IPS DF 19.7 (cell line): Measurements from ENCODE around the gene SERP2.
"Not testable (repeated sequence)": the region's sequence is repeated elsewhere in the genome, so short reads cannot be mapped to it uniquely, and the experiment has no call there.

Experiments used
- DNase-seq: peaks from one replicate; pipeline ENCODE4 v3.0.0-alpha.2; 2013; ENCODE audit warnings: low read depth, low spot score

Gene SERP2

DNA sequence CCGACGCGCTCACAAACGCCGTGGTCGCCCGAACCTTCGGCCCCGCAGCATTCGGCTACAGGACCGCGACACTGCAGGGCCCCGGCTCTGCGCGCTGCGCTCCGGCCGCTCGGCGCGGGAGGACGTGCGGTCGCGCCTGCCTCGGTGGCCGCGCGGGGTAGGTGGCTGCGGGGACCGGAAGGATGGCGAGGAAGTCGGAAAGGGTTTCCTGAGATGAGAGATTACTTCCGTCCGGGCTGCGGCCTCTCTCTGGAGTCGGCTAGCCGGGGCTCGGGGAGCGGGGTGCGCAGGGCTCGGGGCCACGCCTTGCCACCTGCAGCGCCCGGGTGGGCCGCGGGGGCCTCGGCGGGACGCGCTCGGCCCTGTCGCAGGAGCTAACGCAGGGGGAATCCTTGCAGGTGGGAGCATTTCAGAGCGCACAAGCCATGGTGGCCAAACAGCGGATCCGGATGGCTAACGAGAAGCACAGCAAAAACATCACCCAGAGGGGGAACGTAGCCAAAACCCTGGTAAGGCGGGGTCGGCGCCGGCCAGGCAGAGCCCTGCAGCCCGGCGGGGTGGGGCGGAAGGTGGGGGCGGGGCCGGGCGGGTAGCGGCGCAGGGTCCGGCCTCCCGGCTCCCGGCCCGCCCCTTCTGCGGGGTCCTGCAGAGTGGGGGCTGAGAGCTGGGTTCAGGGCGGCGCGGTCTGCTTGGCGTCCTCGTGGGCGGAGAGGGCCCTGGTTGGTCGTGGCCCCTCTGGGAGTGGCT, at the start of gene SERP2:
Gene SERP2, plus strand, starts transcription at position 224 of the 747 bp plus-strand sequence. Its CDS starts 202 bp downstream, at position 426.
- DNase-seq, result peak; percentile 40

DNA sequence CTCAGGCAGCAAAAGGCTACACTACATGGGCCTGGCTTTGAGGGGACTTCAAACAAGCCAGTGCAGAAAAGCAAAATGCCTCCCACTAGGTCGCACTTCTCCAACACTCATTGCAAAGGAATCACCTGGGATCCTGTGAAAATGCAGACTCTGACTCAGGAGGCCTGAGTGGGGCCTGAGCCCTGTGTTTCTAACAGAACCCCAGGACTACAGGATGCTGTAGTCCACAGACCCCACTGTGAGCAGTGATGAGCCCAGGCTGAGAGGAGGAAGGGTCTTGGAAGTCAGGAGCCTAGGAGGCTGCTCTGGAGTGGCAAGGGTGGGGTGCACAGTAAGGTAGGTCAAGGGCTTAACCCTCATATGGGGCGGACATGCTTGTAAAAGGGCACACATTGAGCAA, 46.7 kb upstream of the SERP2 start:
- DNase-seq, result no peak

DNA sequence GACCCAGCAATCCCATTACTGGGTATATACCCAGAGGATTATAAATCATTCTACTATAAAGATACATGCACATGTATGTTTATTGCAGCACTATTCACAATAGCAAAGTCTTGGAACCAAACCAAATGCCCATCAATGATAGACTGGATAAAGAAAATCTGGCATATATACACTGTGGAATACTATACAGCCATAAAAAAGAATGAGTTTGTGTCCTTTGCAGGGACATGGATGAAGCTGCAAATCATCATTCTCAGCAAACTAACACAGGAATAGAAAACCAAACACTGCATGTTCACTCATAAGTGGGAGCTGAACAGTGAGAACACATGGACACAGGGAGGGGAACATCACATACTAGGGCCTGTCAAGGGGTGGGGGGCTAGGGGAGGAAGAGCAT, 44.6 kb upstream of the SERP2 start:
- not testable (repeated sequence) for DNase-seq

DNA sequence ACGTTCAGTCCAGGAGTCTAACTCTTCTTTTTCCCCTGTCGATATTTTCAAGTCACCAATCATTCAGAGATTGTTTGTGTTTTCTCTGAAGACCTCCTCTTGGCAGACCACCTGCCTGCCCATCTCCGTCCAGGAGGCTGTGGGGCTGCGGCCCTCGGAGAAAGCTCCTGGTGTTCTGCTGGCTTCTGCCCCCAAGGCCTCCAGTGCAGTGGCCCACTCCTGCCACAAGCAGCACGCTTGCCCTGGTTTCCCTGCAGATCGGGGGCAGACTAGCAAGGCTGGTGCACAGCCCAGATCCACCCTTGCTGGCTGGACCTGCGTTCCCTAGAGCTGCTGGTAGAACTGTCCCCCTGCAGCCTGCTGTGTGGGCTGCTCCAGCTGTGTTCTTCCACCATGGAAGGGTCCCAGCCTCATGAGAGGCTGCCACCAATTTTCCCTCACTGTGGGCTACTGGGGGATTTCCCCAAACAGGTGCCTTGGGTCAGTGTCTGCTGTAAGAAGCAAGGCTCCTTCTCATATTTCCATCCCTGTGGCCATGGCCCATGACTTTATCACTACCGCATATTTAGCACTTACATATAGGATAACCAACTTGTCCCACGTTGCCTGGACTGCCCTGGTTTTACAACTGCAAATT, 43.6 kb upstream of the SERP2 start:
- no peak for DNase-seq

DNA sequence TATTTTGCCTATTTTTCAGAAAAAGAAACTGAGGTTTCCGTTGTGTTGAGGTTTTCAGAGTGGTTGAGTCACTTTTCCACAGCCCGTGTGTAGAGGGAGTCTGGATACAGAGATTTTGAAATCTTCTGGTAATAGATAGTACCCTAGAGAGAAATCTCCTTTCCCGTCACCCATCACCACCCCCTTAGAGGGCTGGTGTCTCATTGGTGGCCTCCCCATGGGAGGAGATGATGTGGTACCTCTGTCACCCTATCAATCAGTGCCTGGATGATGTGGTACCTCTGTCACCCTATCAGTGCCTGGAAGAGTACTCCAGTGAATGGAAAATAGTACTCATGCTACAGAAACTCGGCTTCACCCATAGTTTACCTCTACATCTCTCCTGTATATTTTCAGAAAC, 42.2 kb upstream of the SERP2 start:
- no peak for DNase-seq

DNA sequence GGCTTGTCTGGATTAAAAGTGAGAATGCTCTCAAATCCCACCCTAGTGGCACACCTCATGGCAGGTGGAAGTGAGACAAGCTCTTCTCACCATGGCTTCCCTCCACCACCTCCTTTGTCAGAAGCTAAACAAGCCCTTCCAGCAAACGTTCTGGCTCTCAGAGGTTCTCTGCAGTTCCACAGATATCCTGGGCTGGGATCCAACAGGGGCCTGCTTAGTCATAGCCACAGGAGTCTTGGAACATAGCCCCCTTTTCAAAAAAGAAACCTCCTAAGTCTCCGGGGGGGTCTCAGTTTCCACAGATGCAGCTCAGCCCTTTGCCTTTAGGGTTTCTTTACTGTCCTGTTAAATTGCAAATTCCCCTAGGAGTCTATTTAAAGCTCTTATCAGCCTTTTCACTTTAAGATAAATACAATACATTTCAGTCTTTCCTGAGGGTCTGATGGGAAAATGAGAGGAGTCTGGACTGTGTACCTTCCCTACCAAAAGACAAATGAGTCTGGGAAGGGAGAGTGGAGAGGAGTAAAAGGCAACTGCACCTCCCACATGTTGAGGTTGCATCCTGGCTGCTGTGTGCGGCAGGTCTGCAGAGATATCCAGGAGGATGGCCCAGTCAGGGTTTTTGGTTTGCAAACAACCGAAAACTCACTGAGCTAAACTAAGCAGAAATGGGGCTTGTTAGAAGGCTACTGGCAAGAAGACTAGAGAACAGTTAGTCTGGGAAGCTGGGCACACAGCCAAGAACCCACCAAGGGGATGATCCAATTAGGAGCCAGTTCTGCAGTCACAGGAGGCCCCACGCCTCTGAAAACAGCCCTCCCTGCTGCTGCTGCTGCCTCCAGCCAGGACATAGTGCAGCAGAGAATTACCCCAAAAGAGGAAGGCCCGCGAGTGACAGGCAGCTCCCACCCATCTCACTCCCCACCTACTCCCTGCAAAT, 41.4 kb upstream of the SERP2 start:
- DNase-seq, result no peak

DNA sequence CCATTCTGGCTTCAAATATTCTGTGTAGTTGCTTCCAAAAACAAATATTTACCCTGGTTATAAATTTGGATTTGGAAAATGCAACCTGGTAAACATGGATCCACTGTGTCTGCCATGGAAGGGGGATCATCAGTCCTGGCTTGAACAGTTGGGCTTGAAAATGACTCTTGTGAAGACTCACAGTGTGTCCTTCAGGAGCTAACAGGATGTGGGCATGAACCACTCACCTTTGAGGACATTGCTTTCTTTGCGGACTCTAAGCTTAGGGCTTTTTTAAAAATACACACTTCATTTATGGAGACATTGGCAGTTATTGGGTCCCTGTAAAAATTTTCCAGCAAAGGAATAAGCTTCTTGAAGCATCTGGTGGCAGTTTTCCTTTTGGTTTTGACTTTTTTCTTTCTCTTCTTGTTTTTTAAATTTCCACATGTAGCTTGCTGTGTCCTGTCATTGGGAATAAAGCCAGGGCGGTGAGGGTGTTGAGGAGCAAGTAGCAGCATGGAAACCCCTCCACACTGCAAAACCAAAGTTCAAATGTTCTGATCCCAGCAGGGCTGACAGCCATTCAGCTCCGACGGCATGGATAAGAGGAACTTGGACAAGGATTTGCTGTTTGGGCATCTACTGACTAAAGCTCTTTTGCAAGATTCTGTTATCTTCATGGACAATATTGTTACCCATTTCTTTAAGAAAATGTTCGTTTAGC, 39.5 kb upstream of the SERP2 start:
- no peak for DNase-seq

DNA sequence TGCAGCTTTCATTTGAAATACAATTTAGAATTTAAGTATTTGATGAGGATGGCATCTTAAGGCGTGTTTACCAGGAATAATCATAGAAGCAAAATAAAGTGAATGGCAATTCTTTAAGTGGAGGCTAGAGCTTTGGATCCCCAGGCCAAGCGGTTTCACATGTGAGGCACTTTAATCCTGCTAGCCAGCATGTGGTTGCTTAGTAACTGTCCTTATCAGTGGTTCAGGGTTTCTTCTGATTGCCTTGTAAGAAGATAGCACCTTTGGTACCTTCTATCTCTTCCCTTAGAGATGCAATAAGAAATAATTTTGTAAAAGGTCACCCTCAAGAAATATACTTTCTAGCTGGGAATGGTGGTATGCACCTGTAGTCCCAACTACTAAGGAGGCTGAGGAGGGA, 38.9 kb upstream of the SERP2 start:
- DNase-seq, result no peak

DNA sequence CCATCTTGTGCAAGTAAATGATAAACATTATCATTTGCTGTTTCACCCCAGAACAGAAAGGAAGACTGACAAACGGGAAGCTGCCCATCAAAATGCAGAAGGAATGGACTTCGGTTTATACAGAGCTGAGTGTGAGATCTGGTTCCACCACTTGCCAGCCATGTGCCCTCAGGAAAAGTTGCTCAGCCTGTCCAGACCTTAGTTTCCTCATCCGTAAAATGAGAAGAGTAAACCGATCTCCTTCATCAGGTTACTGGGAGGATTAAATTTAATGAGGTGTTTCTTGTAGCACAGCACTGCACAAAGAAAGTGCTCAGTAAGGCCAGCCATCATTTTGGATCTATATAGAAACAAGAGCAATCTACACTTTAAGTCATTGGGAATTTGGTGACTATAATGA, 36.7 kb upstream of the SERP2 start:
- DNase-seq, result no peak

DNA sequence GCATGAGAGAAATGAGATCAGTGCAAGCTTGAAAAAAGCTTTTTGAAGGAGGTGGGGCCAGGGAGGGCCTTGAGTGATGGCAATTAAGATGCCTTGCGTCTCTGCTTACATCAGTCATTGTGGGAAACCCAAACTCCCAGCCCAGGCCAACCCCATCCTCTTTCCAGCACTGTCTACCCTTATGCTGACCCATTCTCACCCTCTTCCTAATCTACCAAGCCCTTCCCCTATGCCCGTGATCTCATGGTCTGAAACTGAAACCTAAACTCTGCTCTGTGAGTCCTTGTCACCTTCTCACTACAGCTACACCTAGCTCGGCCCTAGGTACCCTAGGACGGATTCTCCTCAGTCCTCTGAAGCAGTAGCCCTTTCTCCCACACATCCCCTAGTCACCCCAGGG, 36.0 kb upstream of the SERP2 start:
- DNase-seq, result no peak

DNA sequence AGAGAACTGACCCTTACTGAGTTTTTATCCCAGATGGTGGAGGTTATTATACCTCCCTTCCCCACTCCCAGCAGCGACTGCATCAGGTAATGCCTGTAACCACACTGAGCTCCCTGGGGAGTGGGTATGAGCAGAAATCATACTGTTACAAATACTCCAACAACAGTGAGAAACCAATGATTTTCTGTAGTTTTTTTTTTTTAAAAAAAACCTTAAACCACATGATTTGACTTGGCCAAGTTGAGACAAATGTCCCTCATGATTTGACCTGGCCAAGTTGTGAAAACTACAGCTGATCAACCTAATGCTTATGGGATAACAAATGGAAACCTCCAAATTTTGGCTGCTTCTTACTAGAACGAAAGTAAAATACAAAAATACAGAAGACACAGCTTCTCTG, 33.1 kb upstream of the SERP2 start:
- no peak for DNase-seq

DNA sequence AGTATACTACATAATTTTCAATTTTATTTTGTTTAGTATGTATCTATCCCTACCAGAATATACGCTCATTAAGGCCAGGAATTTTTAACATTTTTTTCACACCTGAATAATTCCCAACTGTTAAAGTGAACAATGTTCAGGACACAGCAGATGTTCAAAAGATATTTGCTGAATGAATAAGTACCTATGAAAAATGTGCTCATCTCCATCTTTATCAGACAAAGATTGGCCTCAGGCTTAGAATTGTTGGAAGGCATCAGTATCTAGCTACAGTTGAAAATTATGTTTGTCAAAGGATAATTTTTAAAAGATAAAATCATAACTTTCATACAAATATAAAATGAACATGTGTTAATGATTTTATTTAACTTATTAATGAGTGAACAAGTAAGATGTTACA, 30.9 kb upstream of the SERP2 start:
- no peak for DNase-seq

DNA sequence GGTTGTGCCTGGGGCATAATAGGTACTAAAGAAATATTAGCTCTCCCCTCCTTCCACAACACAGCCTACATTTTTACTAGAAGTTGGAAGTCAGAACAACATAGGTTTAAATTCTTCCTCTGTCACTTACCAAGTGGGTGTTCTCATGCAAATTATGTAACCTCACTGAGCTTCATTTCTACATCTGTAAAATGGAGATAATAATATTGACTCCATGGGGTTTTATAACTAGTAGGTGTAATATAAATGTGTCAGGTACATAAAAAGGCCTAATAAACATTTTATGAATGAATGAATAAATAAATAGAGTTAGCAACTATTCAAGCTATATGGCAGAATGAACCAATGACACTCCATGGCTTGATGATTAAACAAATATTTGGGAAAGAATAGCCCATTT, 27.1 kb upstream of the SERP2 start:
- DNase-seq, result no peak

DNA sequence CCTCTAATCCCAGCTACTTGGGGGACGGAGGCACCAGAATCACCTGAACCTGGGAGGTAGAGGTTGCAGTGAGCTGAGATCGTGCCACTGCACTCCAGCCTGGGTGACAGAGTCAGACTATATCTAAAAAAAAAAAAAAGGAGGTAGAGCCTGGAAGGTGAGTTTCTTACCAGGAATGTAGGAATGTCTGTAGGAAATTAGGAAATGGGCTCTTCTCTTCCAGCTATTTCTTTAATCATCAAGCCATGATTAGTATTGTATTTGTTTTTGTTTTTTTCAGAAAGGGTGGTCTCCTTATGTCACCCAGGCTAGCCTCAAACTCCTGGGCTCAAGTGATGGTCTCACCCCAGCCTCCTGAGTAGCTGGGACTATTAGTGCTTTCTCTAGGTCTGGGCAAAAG, 26.3 kb upstream of the SERP2 start:
- DNase-seq, result no peak

DNA sequence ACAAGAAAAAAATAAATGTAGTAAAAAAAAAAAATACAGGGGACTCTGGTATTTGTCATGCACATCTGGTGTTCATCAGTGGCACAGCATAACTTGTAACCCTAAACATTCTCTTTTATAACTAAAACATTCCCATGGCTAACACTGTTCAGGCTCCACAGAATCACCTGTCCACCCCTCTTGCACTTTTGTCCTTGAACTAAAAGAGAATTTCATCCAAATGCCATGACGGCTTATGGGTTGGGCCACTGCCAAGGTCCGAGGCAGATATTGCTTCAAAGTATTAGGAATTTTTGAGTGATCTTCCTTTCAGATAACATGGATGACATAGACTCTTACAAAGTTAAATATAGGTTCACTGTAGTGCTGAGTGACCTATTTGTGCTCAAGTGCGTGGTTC, 25.7 kb upstream of the SERP2 start:
- no peak for DNase-seq

DNA sequence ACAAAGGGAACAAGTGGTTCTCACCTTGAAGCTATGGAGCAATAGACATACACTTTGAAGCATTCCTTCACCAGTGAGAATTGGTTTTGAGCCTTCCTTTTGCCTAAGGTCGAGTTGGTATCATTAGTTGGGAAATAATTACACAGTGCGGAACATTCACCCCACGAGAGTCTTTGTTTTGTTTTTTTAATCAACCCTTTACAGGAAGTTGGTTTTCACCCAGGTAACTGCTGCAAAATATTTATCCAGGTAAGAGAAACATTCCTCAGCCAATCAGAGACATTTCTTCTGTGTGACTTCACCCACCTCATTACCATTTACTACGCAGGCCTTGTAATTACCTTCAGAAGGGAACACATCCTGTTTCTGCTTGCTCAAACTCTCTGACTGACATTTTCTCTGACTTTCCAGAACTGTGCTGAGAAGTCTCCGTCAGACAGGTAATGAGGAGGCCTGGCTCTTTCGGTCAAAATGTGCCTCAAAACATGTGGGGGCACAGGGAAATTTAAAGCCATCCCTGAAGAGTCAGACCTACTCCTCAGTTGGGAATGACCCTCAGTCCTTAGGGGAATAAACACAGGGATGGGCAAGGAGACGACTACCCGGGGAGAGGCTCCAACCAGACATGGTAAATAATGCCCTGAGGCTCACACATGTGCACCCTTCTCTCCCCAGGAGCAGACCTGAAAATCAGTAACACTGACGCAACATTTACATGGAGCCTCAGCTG, 22.7 kb upstream of the SERP2 start:
- no peak for DNase-seq

DNA sequence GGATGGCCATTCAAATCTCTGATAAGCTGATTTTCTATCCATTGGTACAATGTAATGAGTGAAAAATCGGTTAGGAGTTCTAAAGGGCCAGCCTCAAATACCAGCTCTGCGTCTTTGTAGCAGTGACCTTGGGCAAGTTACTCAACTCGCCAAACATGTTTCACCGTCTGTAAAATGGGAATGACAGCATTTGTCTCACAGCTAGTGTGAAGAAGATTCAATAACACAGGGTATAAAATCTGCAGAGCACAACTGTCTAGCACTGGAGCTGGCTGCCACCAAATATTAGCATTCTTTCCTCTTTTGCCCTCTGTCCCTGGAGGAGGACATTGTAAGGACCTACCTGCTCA, 22.1 kb upstream of the SERP2 start:
- DNase-seq, result no peak

DNA sequence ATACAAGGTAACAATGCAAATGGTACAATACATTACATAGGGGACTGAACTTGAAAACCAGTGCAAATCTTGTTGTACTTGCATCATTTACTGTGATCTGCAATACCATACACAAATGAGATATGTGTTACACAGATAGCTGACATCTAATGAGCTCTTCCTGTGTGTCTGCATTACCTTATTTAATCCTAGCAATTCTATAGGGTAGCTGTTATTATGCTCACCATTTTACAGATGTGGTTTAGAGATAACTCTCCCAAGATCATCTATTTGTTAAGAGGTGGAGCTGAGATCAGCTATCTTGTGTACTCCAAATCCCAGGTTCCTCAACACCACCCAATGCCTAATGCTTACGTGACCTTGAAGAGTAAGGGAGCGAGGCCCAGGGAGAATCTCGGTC, 21.4 kb upstream of the SERP2 start:
- no peak for DNase-seq

DNA sequence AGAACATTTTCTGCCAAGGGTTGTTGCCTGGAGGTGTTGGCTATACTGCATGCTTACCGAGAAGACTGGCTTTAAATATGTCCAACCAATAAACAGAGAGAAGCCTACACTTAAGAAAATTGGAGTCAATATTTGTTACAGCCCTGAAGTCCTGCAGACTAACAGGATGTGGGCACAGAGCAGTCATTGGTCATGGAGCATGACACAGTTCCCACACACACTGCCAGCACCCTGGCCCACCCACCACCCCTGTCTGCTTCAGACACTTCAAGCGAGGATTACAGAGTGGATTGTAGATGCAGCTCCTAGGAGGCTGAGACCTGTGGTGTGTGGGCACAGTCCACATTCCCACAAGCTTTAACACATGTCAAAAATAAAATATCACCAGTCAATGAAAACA, 21.0 kb upstream of the SERP2 start:
- DNase-seq, result no peak

DNA sequence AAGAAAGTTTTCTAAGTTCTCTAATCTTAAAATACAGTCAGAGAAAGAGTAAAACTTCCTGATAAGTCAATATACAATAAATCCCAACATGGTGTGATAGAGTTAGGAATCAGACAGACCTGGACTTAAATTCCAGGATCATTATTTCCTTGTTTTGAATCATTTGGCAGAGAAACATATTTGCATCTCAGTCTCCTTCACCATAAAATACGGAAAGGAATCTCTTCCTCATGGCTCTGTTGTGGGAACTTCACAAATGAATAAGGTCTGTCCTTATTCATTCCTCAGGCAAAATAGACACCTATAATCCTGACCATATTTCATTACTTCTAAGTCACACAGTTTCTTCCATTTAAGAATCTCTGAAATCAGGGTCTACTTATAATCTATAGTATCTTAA, 19.3 kb upstream of the SERP2 start:
- no peak for DNase-seq

DNA sequence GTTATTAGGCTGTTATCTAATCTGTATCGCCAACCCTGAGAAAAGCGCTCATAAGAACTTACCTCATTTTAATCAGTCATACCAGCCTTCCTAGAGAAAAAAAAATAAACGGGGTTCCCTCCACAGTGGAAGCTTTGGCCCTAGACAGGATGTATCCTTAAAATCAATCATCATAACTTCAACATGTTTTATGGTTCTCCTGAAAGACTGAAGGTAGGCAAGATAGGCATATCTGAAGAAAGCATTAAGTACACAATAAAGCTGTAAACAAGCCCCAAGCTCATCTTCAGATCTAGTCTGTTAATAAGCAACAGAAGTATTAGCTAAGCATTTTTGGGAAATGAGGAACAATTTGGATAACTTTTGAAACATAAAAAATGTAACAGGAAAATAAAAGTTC, 18.7 kb upstream of the SERP2 start:
- DNase-seq, result no peak
